ENCODE measurements around the gene PEPD.

PEPD gene

GRCh38 chr19:33403973-33404304 is 117.7 kb downstream of the PEPD start:
- DNase-seq, result no peak

DNA sequence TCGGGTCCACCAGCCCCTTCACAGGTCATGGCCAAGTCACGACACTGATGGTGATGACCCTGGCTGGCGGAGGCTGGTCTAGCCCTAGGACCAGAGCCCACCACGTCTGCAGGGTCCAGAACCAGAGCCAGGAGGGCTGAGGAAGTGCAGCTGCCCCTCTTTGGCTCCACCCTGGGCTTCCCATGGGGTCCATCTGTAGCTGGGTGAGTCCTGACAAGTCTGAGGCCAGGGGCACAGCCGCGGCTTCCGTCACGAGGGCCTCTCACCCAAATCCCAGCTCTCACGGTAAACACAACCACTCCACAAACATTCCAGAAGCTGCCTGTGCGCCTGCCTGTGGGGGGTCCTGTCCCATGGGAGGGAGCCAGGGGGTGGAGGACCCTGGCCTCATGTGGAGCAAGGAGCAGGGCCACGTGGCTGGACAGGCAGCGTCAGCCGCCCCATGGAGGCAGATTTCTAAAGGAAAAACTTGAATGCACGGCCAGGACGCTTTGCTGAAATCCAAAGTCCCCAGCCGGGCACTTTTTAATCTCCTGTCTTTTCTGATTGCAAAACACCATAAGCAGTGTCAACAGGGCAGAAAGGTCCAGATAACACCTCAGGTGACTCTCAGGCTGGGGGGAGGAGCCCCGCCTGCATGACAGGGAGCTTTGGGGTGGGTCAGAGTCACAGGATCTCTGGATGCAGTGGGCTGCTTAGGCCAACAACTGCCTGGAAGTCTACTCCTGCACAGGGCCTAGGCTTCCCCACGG is 118.2 kb downstream of the PEPD start:
- no peak for DNase-seq

- no peak for DNase-seq
These were observed 119.0 kb downstream of the PEPD start for GRCh38 chr19:33402421-33403220.

DNA sequence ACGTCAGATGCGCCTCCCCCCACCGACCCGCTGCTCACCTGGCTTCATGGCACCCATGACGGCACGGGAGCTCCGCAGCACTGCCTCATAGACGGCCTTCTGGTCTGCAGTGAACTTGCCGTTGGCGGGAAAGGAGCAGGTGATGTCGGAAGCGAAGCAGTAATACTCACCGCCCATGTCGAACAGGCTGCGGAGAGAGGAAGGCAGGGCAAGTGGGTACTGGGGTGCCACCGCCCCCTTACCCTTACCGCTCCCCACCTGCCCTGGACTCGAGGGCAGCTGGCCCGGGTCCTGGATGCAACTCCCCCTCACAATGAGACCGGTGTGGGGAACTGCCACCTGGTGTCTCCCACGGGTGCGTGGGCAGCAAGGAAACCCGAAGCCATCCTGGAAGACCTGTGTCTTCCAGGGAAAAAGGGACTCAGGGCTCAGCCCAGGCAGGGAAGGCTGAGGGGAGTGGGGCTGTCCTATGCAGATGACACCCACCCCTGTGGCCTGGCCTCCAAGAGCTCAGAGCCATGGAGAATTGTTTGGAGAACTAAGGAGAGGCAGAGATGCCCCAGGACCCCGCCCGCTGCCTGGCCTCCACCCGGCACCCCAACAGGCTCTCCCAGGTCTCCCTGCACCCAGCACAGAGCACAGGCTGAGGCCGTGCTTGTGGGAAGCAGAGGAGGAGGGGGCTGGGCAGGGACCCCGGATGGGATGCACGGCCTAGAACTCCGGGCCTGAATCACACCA is 119.7 kb downstream of the PEPD start:
- DNase-seq, result no peak

- no peak for DNase-seq
These were observed 120.5 kb downstream of the PEPD start for GRCh38 chr19:33400856-33401682.

DNA sequence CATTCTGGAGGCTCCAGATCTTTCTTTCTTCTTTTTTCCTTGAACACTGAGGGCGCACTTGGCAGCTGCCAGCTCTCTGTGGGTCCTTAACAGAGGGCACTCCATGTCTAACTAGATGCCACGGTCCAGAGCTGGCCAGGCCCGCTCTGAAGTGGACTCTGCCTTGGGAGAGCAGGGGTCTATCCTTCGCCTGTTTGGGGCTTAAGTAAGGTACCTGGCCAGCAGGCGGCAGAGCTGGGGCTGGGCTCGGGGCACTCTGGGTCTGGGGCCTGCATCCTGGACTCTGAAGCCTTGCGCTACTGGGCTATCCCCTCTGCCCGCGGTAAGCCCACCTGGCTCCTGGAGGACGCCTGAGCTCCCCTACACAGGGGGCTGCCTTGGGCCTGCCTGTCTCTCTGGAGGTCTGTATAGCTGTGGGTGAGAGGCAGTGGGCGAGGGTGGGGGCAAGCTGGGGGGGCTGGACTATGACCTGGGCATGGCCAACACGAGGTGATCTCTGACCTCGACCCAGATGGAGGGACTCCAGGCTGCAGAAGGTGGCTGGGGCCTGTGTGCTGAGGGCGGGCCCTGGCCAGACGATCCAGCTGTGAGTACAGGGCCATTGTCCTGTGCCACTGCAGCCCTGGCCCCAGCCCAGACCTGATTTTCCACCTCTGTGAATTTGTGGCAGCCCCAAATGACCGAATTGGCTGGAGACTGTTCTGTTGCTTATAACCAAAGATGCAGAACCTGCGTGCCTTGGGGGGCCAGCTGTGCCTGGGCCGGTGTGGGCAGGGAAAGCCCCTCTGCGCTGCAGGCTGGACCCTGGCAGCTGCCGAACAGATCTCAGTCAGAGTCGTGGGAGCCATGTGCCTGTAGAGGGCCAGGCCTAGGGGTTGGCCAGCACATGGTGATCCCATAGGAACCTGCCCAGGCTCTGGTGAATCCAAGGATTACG is 121.6 kb downstream of the PEPD start:
- no peak for DNase-seq

DNA sequence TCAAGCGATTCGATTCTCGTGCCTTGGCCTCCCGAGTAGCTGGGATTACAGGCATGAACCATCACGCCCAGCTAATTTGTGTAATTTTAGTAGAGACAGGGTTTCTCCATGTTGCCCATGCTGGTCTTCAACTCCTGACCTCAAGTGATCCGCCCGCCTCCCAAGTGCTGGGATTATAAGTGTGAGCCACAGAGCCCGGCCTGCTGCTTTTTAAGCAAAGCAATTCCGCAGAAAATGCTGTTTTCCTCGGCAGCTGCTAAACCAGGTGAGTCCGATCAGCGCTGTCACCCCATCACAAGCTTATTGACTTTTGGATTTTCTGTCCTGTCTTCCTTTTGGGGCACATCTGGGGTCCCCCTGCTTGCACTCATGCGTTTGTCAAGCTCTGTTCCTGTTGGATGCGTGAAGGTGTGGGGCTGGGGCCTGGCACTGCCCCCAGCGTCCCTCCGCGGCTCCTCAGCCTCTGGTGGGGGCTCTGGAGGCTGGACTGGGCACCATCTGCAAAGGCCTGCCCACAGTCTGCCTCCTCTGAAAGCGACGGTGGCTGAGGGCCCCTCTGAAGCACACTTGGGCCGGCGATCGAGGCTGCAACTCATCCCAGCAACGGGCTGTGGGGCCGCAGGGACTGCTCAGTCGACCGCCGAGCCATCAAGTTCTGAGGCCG is 122.4 kb downstream of the PEPD start:
- no peak for DNase-seq

DNA sequence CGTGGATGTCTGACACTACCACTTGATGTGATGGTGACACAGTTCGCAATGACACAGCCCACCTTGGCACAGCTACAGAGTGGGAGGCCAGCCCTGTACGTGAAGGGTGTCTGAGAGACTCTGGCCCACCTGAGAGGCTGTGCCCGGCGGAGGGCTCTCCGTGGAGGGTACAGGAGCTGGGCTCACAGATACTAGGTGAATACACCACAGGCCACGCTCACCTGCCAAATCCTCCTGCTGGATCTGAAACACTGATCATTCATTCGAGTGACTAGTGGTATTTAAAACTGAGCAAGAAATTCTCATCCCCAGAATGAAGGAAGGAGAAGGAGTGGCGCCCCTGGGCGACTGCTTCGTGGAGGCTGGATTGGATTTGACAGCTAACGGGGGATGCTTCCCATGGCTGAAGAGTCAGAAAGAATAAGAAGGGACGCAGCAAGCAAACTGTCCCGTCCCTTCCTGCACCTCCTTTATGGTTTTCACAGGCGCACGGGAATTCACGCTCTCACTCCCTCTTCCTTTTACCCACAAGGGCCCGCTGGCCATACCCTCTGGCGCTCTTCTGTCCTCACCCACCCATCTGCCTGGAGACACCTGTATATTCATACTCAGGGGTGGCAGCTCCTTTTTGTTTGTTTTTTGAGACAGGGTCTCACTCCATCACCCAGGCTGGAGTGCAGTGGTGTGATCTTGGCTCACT is 123.1 kb downstream of the PEPD start:
- no peak for DNase-seq

- DNase-seq, result no peak
These were observed 123.8 kb downstream of the PEPD start for GRCh38 chr19:33397536-33398360.

DNA sequence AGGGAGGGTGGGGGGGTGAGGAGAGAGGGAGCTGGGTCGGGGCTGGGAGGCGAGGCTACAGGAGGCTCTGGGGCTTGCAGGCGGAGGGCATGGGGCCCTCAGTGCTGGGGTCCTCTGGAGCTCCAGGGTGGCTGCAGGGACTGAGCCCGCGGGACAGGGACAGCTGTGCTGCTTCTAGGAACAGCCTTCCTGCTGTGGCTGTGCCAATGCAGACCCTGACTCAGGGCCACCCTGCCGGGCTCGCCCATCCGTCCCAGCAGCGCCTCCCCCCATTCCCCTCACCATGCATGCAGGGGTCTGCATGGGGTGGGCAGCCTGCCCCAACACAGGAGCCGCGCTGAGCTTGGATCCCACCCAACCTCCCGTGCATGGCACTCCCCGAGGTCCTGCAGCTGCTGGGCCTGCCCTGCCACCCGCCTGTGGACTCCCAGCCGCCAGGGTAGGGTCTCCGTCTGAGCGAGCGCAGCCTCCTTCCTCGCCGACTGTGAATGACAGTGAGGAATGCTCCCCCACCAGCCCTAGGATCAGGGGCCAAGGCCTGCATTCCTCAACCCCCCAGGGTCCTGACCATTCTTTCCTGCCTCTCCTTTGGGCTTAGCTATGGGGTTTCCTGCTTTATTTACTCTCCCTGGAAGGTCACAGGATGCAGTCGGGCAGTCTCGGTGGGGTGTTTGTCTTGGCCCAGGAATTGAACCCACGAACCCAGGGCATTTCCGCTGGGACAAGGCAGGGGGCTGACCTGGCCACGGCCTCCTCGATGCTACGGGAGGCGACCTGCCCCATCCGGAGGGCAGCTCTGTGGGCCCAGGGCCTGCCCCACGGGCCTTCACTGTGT is 124.7 kb downstream of the PEPD start:
- no peak for DNase-seq

DNA sequence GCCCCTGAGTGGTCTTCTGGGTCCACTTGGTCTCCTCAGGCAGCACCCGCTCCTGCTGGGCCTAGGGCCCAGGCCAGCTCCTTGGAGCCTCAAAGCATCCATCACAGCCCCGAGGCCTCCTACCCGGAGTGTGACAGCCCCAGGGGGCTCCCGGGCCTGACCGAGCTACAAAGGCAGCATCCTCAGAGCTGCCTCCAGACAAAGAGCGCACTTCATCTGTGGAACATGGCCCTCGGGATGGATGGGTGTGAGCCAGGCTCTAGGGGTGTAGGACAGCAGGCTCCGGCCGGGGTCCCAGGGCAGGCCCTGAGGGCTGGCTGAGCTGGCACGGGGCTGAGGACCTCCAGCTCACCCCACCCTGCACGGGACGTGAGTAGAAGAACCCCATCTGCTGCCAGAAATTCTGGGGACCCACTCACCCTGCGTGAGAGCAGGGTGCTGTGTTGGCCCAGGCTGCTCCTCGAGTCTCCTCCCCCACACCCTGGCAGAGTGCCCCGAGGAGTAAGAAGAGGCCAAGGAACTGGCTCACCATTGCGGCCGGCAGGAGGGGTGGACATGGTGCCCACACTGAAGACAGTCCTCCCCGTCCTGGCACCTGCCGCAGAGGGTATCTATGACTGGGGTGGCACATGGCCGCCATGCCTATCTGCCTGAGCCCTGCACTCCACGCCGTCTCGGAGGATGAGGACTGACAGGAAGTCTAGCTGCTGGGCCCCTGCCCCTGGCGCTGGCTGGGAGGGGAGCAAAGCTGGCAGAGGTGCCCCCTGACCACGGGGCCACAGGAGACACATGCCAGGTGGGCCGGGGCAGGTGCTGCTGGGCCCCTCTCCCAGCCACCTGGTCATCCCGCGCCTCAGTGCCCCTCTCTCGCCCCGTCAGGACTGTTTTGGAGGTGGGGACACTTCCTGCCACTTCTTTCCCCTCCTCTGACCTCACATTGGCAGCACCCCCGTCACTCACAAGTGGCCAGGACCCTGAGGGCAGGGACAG is 125.7 kb downstream of the PEPD start:
- DNase-seq, result no peak

DNA sequence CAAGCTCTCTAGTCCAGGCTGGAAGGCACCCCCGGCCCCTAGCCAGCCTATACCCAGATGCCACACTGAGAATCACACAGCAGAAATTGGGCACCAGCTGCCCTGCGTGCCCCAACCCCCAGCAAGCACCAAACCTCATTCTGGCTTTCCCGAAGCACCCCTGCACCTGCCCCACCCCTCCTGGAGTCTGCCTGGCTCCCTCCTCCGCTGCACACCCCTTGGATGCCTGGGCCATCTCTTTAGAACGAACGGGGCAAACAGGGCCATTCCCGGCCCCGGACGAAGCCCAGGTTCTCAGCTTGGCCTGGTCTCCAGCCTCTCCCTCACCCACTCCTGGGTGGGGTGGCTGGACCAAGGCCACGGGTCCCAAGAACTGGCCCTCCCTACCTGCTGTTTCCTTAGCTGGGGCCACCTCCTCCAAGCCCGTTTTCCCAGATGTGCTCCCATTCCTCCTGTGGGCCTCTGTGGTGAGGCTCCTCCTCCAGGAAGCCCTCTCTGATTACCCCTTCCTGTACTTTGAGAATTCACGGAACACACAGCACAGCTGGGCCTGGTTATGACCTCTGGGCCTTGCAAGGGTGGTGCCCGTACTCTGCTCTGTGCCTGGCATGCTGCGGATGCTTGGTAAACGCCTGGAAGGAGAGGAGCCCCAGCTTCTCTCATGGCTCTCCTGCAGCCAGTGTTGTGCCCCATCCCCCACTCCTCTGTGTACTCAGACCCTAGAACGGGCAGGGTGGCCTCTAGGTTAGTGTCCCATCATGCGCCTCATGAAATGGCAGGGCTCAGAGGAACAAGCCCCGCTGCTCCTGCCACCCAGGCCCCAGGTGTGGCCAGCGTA is 126.6 kb downstream of the PEPD start:
- no peak for DNase-seq

DNA sequence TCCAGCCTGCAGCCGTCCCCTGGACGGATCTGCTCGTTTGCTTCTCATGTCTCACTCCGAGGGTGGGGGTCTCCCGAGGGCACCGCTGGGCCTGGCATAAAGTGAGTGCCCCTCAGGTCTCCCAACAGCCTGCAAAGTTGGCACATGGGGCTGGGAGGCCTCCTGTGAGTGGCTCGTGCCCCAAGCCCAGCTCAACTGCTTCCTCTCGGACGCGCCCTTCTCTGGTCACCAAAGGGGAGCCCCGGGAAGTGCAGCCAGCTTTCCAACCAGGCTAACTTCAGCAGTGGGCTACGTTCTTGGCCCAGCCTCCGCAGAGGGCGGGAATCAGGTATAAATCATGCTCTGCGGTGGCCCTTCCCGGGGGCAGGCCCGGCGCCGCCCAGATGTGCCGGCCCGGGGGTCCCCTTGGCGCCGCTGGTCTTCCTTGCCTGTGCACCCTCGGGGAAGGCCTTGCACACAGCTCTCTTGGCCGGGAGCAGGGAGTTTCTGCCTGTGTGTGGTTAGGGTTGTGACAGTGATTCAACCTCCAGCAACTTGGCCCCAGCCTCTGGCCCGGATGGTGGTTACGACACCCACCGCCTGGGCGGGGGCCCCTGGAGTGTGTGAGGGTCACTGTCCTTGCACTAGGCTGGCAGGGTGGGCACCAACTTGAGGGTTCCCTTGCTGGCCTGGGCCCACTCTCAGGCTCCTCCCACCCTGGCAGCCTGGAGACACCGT is 127.4 kb downstream of the PEPD start:
- no peak for DNase-seq

GRCh38 chr19:33393286-33394005 is 128.1 kb downstream of the PEPD start:
- no peak for DNase-seq

Data from CD4-positive, alpha-beta T cell treated with Interleukin-6 for 4 hours (primary cell).